ENCODE results near the gene PDGFRB. TPM values are rescaled to one million over a fixed set of nuclear protein-coding genes. Genes with fewer than 3 reads are reported as not detected.

The PDGFRB gene
- total and polyA plus RNA-seq, 2 of the 8 experiments (the other 6 are each of a cell fraction or from before 2014, with no cell fraction given): 4.2 to 13.7 TPM

GRCh38 chr5:150146862-150147601 is 8.6 kb downstream of the PDGFRB start:
- CTCF ChIA-PET (ENCODE audit: partially characterized antibody): interaction anchor here (0.6 to 4.1 kb wide), 10 partner anchors 8 to 101 kb away, joined by 3 to 21 read pairs (median 5); partner anchors contain the start of gene PDGFRB
- H3K23ac ChIP-seq (ENCODE audit: insufficient read length): no peak overlapping the region
- no peak overlapping the region for H2BK120ac ChIP-seq (replicated peaks; ENCODE audit: low read depth, low read length)
- no peaks in the 10 kb centered on the region; a peak in 1 of 7 replicates for H3K27me3 ChIP-seq (replicated peaks in 1 of 4; ENCODE audit: control insufficient read depth in 3 of 4, extremely low read depth in 1 of 4, insufficient read depth in 3 of 4, low read length in 3 of 4)
- no peak overlapping the region for H3K18ac ChIP-seq (ENCODE audit: extremely low read depth, low read length)
- H2BK20ac ChIP-seq (ENCODE audit: low read length): no peak overlapping the region
- H3K14ac ChIP-seq (ENCODE audit: insufficient read length): no peak overlapping the region
- 0 out of 2 replicates have a peak overlapping the region, but pooled peaks have one; percentile 17 for H2BK12ac ChIP-seq (ENCODE audit: low read depth, low read length)
- H4K5ac ChIP-seq (ENCODE audit: insufficient read length, low read depth, low read length): no peak overlapping the region
- H4K8ac ChIP-seq (ENCODE audit: extremely low read depth, insufficient read depth, low read length): no peak overlapping the region
- no peak overlapping the region for H2BK15ac ChIP-seq (ENCODE audit: low read length)
- H4K91ac ChIP-seq (replicated peaks; ENCODE audit: insufficient read length, low read length): no peak overlapping the region
- DNase-seq (ENCODE audit: low read depth in 1 of 2, low spot score in 2 of 2): no peak
- H3K9me3 ChIP-seq (ENCODE audit: insufficient read depth in 2 of 2, low read depth in 1 of 2, low read length in 1 of 2): no peaks in the 10 kb centered on the region
- H3K4me3 ChIP-seq (ENCODE audit: extremely low read depth in 1 of 4, insufficient read depth in 2 of 4, low read depth in 3 of 4, low read length in 4 of 4): no peak overlapping the region
- no peak overlapping the region for H2AFZ ChIP-seq (ENCODE audit: low read length)
- no peaks in the 10 kb centered on the region for H3K36me3 ChIP-seq (ENCODE audit: control insufficient read depth in 2 of 4, insufficient read depth in 4 of 4, low read length in 3 of 4)
- no peak overlapping the region for H2BK5ac ChIP-seq (ENCODE audit: low read depth, low read length)
- no peaks in the 10 kb centered on the region for H3K23me2 ChIP-seq (ENCODE audit: low read depth, low read length)
- no peak for FAIRE-seq
- H3K4ac ChIP-seq (replicated peaks; ENCODE audit: insufficient read length, low read depth, low read length): no peak overlapping the region
- no peak overlapping the region for H3K56ac ChIP-seq (replicated peaks; ENCODE audit: insufficient read length, low read depth, low read length)
- H3K27ac ChIP-seq (ENCODE audit: low read depth, low read length): no peak overlapping the region
- no peaks in the 10 kb centered on the region; the same call in 1 of the 2 replicates for H3K79me1 ChIP-seq (ENCODE audit: low read depth, low read length)
- POLR2A ChIA-PET (ENCODE audit: partially characterized antibody): interaction anchor here (1.3 kb wide), 2 partner anchors 25 to 36 kb away, joined by 3 to 4 read pairs; no protein-coding TSS in a partner anchor
- 91% methylated on average over 13 of the region's 14 CpGs; no CpG with 5 or more reads in 1 of the 2 experiments for WGBS, 2 experiments (ENCODE audit: extremely low coverage in 1 of 2, insufficient coverage in 1 of 2, insufficient read length in 1 of 2, insufficient replicate concordance in 2 of 2, low coverage in 1 of 2, low lambda C conversion rate in 2 of 2, missing lambda C conversion rate in 1 of 2)
- no peaks in the 10 kb centered on the region for H4K20me1 ChIP-seq (replicated peaks in 1 of 2; ENCODE audit: control insufficient read depth in 1 of 2, insufficient read depth in 2 of 2, low read length in 2 of 2)
- no peaks in the 10 kb centered on the region for H3K79me2 ChIP-seq (ENCODE audit: control insufficient read depth in 1 of 2, insufficient read depth in 2 of 2, low read length in 2 of 2)
- H3K4me2 ChIP-seq (ENCODE audit: insufficient read depth in 1 of 2, low read depth in 2 of 2, low read length in 2 of 2): no peak overlapping the region
- no peak overlapping the region for H2AK5ac ChIP-seq (ENCODE audit: low read depth, low read length)
- no peak overlapping the region for H3K9ac ChIP-seq (replicated peaks in 1 of 4; ENCODE audit: extremely low read depth in 1 of 4, low read depth in 3 of 4, low read length in 3 of 4)
- H3K4me1 ChIP-seq (replicated peaks in 1 of 4; ENCODE audit: control insufficient read depth in 3 of 4, insufficient read depth in 4 of 4, low read length in 3 of 4): peaks cover 0 to 14% (median 8%) of the 10 kb centered on the region in 4 experiments; a peak in 6 of 7 replicates
- TF ChIP-seq JUND (IDR thresholded peaks at IDR 0.05; ENCODE audit: low read length) (no peak), SIRT6 (IDR thresholded peaks at IDR 0.05; ENCODE audit: low read length) (no peak)
- TF ChIP-seq, protein P1, sequence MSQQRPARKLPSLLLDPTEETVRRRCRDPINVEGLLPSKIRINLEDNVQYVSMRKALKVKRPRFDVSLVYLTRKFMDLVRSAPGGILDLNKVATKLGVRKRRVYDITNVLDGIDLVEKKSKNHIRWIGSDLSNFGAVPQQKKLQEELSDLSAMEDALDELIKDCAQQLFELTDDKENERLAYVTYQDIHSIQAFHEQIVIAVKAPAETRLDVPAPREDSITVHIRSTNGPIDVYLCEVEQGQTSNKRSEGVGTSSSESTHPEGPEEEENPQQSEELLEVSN (IDR thresholded peaks at IDR 0.05): no peak

Measured in H1 (cell line).